ENCODE results near the gene ZNF136. TPM values are rescaled to one million over a fixed set of nuclear protein-coding genes. Genes with fewer than 3 reads are reported as not detected.
A peak's percentile ranks its signal among the peaks of the same experiment; 100 is the strongest.

ZNF136 gene
- polyA plus RNA-seq, 1 experiment = 1.5 TPM

DNA sequence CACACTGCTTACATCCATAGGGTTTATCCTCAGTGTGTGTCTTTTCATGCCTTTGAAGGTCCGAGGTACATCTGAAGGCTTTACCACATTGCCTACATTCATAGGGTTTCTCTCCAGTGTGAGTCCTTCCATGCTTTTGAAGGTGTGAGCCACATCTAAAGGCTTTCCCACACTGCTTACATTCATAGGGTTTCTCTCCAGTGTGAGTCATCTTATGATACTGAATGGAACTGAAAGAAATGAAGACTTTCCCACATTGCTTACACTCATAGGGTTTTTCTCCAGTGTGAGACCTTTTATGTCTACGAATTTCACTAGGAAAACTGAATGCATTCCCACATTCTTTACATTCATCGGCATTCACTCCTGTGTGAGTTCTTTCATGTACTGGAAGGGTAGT is 29.8 kb upstream of the ZNF136 start:
- CTCF ChIA-PET = interaction anchor here (0.8 kb wide), 1 partner anchor 11 kb away, joined by 3 read pairs; no protein-coding TSS in a partner anchor
- TF ChIP-seq, protein P1, sequence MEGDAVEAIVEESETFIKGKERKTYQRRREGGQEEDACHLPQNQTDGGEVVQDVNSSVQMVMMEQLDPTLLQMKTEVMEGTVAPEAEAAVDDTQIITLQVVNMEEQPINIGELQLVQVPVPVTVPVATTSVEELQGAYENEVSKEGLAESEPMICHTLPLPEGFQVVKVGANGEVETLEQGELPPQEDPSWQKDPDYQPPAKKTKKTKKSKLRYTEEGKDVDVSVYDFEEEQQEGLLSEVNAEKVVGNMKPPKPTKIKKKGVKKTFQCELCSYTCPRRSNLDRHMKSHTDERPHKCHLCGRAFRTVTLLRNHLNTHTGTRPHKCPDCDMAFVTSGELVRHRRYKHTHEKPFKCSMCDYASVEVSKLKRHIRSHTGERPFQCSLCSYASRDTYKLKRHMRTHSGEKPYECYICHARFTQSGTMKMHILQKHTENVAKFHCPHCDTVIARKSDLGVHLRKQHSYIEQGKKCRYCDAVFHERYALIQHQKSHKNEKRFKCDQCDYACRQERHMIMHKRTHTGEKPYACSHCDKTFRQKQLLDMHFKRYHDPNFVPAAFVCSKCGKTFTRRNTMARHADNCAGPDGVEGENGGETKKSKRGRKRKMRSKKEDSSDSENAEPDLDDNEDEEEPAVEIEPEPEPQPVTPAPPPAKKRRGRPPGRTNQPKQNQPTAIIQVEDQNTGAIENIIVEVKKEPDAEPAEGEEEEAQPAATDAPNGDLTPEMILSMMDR (IDR thresholded peaks at IDR 0.05; ENCODE audit: insufficient read depth, low read depth, low read length) = no peak
- H3K27me3 ChIP-seq (ENCODE audit: control insufficient read depth, insufficient read depth, low read length) = no peaks in the 10 kb centered on the region
- DNase-seq (ENCODE audit: low read depth) = no peak
- H3K36me3 ChIP-seq (ENCODE audit: control insufficient read depth, insufficient read depth, low read length) = peaks cover 18% of the 10 kb centered on the region
- H3K4me3 ChIP-seq (ENCODE audit: low read depth, low read length) = no peak overlapping the region
- POLR2A ChIA-PET = no interaction called here

DNA sequence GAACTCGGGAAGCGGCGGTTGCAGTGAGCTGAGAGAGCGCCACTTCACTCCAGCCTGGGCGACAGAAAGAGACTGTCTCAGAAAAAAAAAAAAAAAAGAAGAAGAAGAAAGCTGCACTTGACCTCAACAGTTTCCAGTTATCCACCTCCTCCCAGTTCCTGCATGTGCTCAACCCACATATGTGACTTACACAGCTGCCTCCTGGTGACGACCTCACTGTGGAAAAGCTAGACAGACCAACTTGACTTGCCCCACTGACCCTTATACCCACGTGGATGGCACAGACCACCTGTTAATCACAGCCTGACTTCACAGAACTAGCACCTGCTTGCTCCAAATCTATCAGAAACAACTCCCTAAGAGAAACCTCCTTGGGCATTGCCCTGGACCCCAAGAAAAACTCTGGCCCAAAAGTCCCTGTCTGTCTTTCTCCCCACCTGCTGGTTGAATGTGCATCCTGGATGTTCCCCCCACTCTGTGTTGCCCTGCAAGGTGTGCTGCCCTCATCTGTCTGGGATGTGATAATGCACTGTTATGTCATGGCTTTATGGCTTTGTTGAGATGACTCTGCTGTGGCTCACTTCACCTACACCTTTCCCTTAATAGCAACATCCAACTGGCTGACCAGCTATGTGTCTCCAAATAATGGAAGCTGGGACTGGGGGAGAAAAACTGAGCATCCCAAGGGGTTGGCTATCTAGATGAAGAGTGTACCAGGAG is 25.5 kb upstream of the ZNF136 start:
- CTCF ChIA-PET = interaction anchor here (1.0 to 6.2 kb wide), 3 partner anchors 47 to 254 kb away, joined by 4 to 70 read pairs (median 4); no protein-coding TSS in a partner anchor
- POLR2A ChIA-PET = no interaction called here
- Histone ChIP-seq H3K4me3 (ENCODE audit: low read depth, low read length) (no peak overlapping the region), H3K36me3 (ENCODE audit: control insufficient read depth, insufficient read depth, low read length) (peaks cover 16% of the 10 kb centered on the region), H3K27me3 (ENCODE audit: control insufficient read depth, insufficient read depth, low read length) (no peaks in the 10 kb centered on the region)
- DNase-seq (ENCODE audit: low read depth) = no peak
- TF ChIP-seq, protein P1 (IDR thresholded peaks at IDR 0.05; ENCODE audit: insufficient read depth, low read depth, low read length) = no peak

DNA sequence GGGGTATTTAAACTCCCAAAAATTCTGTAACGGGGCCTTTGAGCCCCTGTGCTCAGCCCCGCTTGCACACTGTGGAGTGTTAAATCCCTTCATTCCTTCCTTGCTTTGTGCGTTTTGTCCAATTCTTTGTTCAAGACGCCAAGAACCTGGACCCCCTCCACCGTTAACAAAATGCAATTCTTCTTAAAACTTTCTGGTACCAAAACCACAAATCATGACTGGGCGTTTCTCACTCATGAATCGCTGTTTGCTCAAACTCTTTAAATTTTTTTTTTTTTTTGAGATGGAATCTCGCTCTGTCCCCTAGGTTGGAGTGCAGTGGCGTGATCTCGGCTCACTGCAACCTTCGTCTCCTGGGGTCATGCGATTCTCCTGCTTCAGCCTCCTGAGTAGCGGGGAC is 23.6 kb upstream of the ZNF136 start:
- ChIA-PET POLR2A (no interaction called here), CTCF (interaction anchor here (1.2 to 6.2 kb wide), 5 partner anchors 11 to 87 kb away, joined by 3 to 70 read pairs (median 11); no protein-coding TSS in a partner anchor)
- TF ChIP-seq, protein P1 (IDR thresholded peaks at IDR 0.05; ENCODE audit: insufficient read depth, low read depth, low read length) = no peak
- H3K4me3 ChIP-seq (ENCODE audit: low read depth, low read length) = peak overlapping the region; percentile 78
- H3K27me3 ChIP-seq (ENCODE audit: control insufficient read depth, insufficient read depth, low read length) = no peaks in the 10 kb centered on the region
- peaks cover 7% of the 10 kb centered on the region for H3K36me3 ChIP-seq (ENCODE audit: control insufficient read depth, insufficient read depth, low read length)
- DNase-seq (ENCODE audit: low read depth) = no peak

DNA sequence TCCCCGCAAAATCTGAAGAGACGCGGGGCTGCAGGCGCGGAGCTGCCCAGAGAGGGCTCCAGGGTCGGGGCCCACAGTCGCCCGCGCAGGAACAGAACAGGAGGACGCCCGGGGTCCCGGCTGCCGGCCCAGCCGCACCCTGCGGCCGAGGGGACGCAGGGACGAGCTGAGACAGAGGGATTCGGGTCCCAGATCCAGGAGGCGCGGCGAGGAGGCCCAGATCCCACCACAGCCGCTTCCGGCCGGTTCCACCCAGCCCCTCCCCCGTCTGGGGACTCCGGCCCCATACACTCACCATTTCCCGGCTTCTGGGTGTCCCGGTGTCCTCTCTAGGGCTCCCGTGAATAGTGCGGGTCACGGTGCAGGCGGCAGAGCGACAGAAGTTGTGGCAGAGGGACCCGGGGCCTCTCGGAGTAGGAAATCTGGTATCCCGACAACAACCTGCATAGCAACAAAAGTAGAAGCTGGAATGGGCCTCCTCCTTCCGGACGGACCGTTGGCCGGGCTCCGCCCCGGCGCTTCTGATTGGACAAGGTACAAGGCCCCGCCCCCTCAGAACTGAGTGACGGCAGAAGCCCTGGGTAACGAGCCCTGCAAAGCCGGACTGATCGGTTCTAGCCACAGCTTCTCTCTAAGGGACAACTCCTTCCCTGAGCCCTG is 22.9 kb upstream of the ZNF136 start, which contains the start of gene ZNF20:
Gene ZNF20, minus strand, starts transcription at position 466 of the 660 bp plus-strand sequence. Its CDS starts 168 bp downstream, at position 298.
- TF ChIP-seq, protein P1 (IDR thresholded peaks at IDR 0.05; ENCODE audit: insufficient read depth, low read depth, low read length) = no peak
- H3K36me3 ChIP-seq (ENCODE audit: control insufficient read depth, insufficient read depth, low read length) = peaks cover 6% of the 10 kb centered on the region
- CTCF ChIA-PET = interaction anchor here (0.7 to 6.2 kb wide), 23 partner anchors 10 to 580 kb away, joined by 3 to 70 read pairs (median 6); partner anchors contain the start of genes ZNF136, ZNF491, ZNF625 and ZNF763
- peak; percentile 66 for DNase-seq (ENCODE audit: low read depth)
- POLR2A ChIA-PET = interaction anchor here (0.8 kb wide), 2 partner anchors 17 to 80 kb away, joined by 3 to 4 read pairs; partner anchors contain the start of gene ZNF625
- no peaks in the 10 kb centered on the region for H3K27me3 ChIP-seq (ENCODE audit: control insufficient read depth, insufficient read depth, low read length)
- H3K4me3 ChIP-seq (ENCODE audit: low read depth, low read length) = peak within 1 kb of the TSS; percentile 78
